Muscle layer of colon (tissue), 2 donors: Measurements from ENCODE around the gene RASD2.

Experiments
- H3K27ac ChIP-seq: one replicate; pipeline ENCODE4 v1.7.0; 2013; ENCODE audit warnings: low read depth, mild to moderate bottlenecking, low read length, moderate library complexity
- H3K27me3 ChIP-seq, 2 donors: one replicate each; pipeline ENCODE4 v1.7.0; 2013; ENCODE audit warnings: low read length in 2 of 2, mild to moderate bottlenecking in 2 of 2; ENCODE audit not compliant: insufficient read depth in 2 of 2, control insufficient read depth in 1 of 2
- H3K36me3 ChIP-seq: one replicate; pipeline ENCODE4 v1.7.0; 2013; ENCODE audit warnings: mild to moderate bottlenecking, low read length; ENCODE audit not compliant: insufficient read depth
- H3K4me1 ChIP-seq: one replicate; pipeline ENCODE4 v1.7.0; 2013; ENCODE audit warnings: mild to moderate bottlenecking, low read length; ENCODE audit not compliant: insufficient read depth
- H3K4me3 ChIP-seq, 2 donors: one replicate each; pipeline ENCODE4 v1.7.0; 2013; ENCODE audit warnings: low read length in 2 of 2, low read depth in 1 of 2, mild to moderate bottlenecking in 1 of 2, moderate library complexity in 1 of 2
- H3K9ac ChIP-seq: one replicate; pipeline ENCODE4 v1.7.0; 2013; ENCODE audit warnings: low read length
- H3K9me3 ChIP-seq: one replicate; pipeline ENCODE4 v1.7.0; 2013; ENCODE audit warnings: mild to moderate bottlenecking, low read length
- donor health status: abdominal sarcoma.
- donor health status: Adenocarcinoma of cecum.

RASD2 gene

DNA sequence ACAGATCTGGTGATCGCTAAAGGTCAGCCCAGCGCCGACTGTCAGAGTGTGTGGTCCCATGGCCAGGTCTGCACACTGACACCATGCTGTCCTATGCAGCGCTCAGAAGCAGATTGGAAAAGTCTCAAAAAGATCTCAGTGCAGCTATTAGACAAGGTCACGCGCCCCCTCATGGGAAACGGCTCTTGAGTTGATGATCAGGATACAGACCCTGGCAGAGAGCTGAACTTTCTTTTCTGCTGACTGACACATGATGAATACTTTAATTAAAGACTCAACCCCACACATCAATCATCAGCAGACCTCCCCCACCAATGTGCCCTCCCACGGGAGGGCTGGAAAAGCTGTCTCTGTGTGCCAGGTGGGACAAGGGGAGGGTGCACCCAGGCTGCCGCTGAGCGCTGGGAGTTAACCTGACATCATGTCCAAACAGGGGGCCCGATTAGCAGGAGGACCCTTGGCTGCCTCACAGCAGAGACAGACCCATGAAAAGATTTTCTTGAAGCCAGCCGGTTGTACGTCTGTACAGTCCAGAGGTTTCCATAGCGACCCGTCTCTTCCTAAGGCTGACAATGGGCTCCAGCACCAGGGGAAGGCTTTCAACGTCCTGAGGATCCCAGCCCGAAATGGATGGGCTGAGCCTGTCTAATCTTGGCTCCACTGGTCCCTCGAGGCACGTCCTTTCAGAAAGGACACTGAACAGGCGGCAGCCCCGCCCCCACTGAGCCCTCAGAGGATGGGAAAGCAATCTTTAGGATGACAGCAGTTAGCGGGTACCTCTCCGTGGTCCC, 26.9 kb downstream of the RASD2 start:
- Histone ChIP-seq H3K27me3 (no peaks in the 10 kb centered on the region), H3K27ac (no peak overlapping the region), H3K9me3 (no peaks in the 10 kb centered on the region), H3K9ac (no peak overlapping the region), H3K4me3 (no peak overlapping the region), H3K4me1 (peaks cover 24% of the 10 kb centered on the region), H3K36me3 (no peaks in the 10 kb centered on the region)

DNA sequence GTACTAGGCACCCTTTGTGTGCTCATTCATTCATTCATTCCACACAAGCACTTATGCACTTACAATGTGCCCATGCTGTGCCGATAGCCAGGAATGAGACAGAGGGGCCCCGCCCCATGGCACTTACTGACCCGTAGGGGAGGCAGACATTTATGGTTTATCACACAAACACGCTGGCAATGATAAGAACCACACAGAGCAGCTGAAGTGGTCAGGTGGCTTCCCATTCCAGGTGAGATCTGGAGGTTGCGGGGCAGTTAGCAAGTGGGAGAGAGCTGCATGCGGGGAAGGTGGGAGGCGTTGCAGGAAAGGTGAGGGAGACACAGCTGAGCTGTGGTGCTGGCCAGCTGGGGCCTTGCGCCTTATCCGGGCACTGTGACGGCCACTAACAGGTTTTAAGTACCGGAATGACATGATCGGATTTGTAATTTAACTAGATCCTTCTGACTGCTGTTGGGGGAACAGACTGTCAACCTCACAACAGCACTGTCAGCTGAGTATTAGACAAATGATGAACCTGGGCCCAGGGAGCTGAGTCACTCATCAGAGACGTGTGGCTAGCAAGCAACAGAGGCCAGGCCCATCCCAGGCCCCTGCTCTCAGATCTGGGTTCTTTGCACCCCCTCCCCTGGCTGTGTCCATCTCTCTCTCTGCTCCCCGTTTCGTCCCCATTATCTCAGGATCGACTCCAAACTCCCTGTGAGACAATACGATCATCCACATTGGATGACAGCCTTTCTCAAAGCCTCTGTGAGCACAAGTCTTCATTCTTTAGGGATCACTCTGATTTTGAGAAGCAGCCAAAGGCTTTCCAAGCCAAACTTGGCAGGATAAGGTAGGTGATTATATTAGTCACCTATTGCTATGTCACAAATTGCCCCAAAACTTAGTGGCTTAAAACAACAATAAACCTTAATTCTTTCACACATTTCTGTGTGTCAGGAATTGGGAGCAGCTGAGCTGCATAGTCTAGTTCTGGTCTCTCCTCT, 28.4 kb downstream of the RASD2 start:
- H3K27me3 ChIP-seq = no peaks in the 10 kb centered on the region
- no peak overlapping the region for H3K4me3 ChIP-seq
- H3K4me1 ChIP-seq = peaks cover 20% of the 10 kb centered on the region
- H3K9me3 ChIP-seq = no peaks in the 10 kb centered on the region
- no peaks in the 10 kb centered on the region for H3K36me3 ChIP-seq
- no peak overlapping the region for H3K9ac ChIP-seq
- no peak overlapping the region for H3K27ac ChIP-seq

DNA sequence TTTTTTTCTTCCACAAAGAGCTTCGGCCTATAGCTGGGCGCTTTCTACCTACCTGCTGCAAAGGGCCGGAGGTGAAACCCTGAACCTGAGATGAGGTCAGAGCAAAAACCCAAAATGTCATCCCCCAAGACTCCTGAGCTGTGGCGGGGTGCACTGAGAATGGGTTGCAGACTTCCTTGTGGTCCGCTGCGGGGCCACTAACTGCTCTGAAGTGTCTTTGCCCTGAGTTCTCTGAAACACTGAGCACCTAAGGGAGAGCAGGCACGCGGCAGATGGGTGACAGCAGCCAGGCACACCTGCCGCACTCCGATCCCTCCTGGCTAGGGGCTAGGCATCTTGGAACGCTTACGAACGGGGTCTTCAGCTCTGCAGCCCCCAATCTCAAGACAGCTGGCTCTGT, 29.3 kb downstream of the RASD2 start:
- no peaks in the 10 kb centered on the region for H3K27me3 ChIP-seq
- H3K4me1 ChIP-seq = peaks cover 12% of the 10 kb centered on the region
- H3K9ac ChIP-seq = no peak overlapping the region
- H3K27ac ChIP-seq = no peak overlapping the region
- H3K36me3 ChIP-seq = no peaks in the 10 kb centered on the region
- no peak overlapping the region for H3K4me3 ChIP-seq
- H3K9me3 ChIP-seq = no peaks in the 10 kb centered on the region

DNA sequence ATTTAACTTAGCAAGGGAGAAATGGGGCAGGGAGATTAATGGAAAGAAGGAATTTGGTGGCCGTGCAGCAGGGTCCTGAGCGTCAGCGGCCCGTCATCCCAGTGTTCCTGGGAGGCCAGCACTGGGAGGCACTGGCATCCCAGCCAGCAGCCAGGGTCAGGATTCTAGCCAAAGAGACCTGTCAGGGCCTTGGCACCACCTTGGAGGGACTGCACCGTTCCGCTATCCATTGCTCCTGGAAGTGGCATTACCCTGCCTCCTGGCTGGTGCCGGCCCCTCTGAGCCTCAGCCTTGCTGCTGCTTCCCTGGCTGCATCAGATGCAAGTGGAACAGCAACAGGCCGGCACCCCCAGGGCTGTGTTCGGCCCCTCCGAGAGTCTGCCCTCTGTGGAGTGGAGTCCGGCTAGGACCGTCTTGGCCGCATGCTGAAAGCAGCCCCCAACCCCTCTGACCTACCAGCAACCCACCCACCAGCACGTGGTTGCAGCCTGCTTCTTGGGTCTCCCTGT, 30.1 kb downstream of the RASD2 start:
- H3K9me3 ChIP-seq = no peaks in the 10 kb centered on the region
- no peak overlapping the region for H3K27ac ChIP-seq
- H3K27me3 ChIP-seq = no peaks in the 10 kb centered on the region
- no peak overlapping the region for H3K4me3 ChIP-seq
- H3K9ac ChIP-seq = no peak overlapping the region
- peaks cover 4% of the 10 kb centered on the region for H3K4me1 ChIP-seq
- H3K36me3 ChIP-seq = no peaks in the 10 kb centered on the region

DNA sequence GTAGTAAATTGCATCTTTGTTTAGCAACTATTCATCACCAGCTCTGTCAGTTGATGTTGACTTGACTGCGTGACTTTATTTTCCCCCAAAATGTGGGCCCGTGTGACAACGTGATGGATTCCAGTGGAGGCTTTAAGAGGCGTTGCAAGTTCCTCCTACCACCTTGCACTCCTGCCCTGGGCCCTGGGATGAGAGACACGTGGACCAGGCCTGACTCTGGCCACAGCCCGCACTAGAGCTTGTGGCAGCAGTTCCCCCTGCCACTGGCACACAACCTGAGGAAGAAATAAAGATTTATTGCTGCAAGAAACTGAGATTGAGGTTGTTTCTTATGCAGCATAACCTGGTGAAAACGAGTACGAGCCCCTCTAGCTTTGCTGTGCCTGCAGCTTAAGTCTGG, 31.9 kb downstream of the RASD2 start:
- Histone ChIP-seq H3K36me3 (no peaks in the 10 kb centered on the region), H3K9ac (no peak overlapping the region), H3K27me3 (no peaks in the 10 kb centered on the region), H3K27ac (no peak overlapping the region), H3K4me3 (no peak overlapping the region), H3K4me1 (no peaks in the 10 kb centered on the region), H3K9me3 (no peaks in the 10 kb centered on the region)

DNA sequence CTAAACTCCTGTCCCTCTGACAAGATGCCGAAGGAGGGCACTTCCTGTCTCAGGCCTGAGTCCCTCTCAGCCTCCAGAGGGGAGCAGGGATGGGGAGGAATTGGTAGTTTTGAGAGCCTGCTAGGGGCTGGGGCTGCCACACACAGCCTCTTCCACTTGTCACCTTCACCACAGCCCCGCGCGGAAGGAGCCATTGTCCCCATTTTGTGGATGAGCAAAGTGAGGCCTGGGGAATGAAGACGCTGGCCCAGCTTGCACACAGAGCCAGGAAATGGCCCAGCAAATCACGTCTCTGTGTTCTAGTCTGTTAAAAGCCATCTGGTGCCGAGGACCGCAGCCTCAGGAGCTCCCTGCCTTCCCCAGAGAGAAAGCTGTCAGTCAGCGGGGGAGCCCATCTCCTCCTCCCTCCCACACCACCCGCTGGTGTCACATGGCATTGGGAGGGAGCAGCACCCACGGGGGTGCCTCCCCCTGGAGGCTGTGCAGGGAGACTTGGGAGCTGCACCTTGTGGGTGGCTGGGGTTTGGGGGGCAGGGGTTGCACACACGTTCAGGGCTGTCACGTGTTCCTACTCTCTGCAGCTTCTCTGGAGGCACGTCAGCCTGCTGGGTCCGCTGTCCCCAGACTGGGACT, 34.6 kb downstream of the RASD2 start:
- Histone ChIP-seq H3K9ac (no peak overlapping the region), H3K27ac (no peak overlapping the region), H3K4me3 (no peak overlapping the region), H3K9me3 (no peaks in the 10 kb centered on the region), H3K27me3 (no peaks in the 10 kb centered on the region), H3K36me3 (no peaks in the 10 kb centered on the region), H3K4me1 (no peaks in the 10 kb centered on the region)

DNA sequence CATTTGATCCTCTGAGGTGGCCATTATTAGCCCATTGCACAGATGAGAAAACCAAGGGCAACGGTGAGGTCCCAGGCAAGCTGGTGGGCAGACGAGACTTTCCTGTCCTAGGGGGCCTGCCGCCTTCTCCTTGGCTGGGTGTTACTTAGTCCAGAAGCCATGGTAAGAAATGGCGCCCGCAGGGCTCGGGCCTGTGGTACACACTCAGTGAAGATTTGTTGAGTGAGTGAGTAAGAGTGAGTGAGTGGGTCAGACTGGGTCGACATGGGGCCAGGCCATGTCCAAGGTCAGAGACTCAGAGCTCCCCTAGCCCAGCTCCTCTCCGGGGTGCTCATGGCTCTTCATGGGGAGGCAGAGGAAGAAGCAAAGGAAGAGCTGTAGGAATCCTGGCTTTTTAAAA, 36.0 kb downstream of the RASD2 start:
- Histone ChIP-seq H3K36me3 (no peaks in the 10 kb centered on the region), H3K4me1 (peaks cover 4% of the 10 kb centered on the region), H3K9me3 (no peaks in the 10 kb centered on the region), H3K9ac (no peak overlapping the region), H3K27me3 (no peaks in the 10 kb centered on the region), H3K27ac (no peak overlapping the region), H3K4me3 (no peak overlapping the region)

DNA sequence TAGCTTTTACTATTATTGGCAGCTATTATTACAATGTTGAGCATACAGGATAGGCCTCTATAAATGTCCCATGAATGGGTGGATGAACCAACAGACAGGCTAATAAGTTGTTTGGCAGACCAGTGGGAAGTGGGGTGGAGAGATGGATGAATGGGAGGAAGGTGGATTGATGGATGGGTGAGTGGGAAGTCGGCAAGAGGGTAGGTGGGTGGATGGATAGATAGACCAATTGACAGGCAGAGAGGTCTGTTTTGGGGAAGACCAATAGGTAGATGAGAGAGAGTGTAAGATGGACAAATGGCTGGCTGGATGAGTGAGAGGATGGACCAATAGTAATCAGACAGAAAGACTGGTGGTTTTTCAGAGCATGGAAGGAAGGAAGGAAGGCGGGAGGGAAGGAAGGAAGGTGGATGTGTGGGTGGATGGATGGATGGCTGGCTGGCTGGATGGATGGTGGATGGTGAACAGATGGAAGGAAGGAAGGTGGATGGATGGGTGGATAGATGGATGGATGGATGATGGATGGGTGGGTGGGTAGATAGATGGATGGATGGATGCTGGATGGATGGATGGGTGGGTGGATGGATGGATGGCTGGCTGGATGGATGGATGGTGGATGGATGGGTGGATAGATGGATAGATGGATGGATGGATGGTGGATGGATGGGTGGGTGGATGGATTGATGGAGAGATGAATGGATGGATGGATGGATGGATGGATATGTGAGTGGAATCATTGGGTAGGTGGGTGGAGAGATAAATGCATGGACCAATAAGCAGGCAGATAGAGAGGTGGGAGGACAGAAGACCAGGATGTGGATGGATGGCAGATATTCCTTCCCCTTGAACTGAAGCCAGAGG, 37.4 kb downstream of the RASD2 start:
- Histone ChIP-seq H3K9me3 (no peaks in the 10 kb centered on the region), H3K27me3 (no peaks in the 10 kb centered on the region), H3K4me3 (no peak overlapping the region), H3K27ac (no peak overlapping the region), H3K9ac (no peak overlapping the region), H3K4me1 (peaks cover 18% of the 10 kb centered on the region), H3K36me3 (no peaks in the 10 kb centered on the region)

DNA sequence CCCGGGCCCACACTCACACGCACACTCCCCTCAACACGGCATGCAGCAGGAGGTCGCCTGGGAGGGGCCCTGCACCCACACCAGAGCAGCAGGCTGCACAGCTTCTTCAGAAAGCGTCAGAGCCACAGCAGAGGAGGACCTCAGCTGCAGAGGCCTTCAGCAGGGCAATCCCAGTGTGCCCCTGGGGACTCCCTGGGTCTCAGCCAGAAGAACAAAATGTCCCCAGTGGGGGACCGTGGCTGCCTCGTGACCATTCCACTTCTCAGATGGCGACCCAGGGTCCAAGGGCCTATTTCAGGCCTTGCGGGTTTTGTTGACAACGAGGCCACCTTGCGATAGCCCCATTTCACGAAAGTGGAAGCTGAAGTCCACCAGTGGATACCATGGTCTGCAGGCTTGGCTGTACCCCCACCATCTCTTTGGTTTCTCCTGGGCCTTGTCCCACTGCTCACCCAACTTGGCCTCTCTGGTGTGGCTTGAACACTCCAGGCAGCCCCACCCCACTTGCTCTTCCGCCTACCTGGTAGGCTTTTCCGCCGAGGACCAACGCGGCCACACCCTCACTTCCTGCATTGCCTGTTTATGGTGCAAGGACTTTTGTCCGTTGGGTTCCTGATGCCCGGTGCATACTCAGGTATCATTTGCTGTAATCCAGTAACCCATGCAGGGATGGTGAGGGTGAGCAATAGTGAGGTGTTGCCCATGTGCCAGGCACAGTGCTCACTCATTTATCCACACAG, 38.4 kb downstream of the RASD2 start:
- Histone ChIP-seq H3K27me3 (no peaks in the 10 kb centered on the region), H3K9ac (no peak overlapping the region), H3K27ac (no peak overlapping the region), H3K4me1 (peaks cover 23% of the 10 kb centered on the region), H3K36me3 (no peaks in the 10 kb centered on the region), H3K9me3 (no peaks in the 10 kb centered on the region), H3K4me3 (no peak overlapping the region)

DNA sequence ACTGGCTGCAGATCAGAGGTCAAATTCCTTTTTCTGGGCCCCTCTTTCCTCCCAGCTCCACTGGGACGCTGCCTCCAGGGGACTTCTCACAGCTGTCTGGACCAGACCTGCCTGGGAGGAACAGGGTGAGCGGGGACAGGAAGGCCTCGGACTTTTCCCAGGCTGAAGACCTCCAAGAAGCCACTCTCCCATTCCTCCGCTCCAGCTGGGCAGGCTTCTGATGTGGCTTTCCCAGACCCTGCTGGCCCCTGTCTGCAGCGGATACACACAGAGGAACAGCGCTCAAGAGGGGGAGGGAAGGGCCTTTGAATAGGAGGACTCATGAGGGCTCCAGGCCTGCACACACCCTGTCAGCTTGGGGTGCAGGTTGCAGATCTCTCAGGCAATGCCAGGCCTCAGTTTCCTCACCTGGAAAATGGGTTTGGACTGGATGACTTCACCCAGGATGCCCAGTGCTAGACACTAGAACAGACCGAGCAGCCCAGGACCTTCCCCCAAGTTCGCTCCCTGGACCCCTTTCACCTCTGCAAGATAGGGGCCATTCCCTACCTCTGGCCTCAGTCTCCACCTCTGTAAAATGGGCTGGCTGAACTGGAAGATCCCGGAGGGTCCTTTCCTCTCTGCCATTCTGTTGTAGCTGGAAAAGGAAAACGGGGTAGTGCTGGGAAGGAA, 39.9 kb downstream of the RASD2 start:
- H3K4me1 ChIP-seq = peaks cover 23% of the 10 kb centered on the region
- H3K27me3 ChIP-seq = no peaks in the 10 kb centered on the region
- no peak overlapping the region for H3K9ac ChIP-seq
- no peaks in the 10 kb centered on the region for H3K9me3 ChIP-seq
- H3K36me3 ChIP-seq = no peaks in the 10 kb centered on the region
- no peak overlapping the region for H3K27ac ChIP-seq
- H3K4me3 ChIP-seq = no peak overlapping the region
